HL-60 (cell line): ENCODE data around the gene PCIF1.
A peak's percentile ranks its signal among the peaks of the same experiment; 100 is the strongest.

Source experiments
- DNase-seq, 2 experiments: peaks; one replicate each; pipeline ENCODE4 v3.0.0-alpha.2; 2010 to 2020; ENCODE audit warnings: low read depth in 1 of 2, low spot score in 1 of 2
- H3K27ac ChIP-seq: fragments of 250-450 bp; sonication (Bioruptor Pico); replicated peaks from 2 replicates; pipeline ENCODE4 v1.5.1; 2020; ENCODE audit warnings: mild to moderate bottlenecking, moderate library complexity
- H3K27me3 ChIP-seq: fragments of 250-450 bp; sonication (Bioruptor Pico); 2 replicates; pipeline ENCODE4 v1.5.1; 2021; ENCODE audit warnings: mild to moderate bottlenecking, moderate library complexity; ENCODE audit not compliant: insufficient read depth, poor library complexity, severe bottlenecking
- H3K4me3 ChIP-seq: replicated peaks from 2 replicates; pipeline ENCODE4 v1.5.1; 2011; ENCODE audit warnings: mild to moderate bottlenecking, control low read depth, low read length; ENCODE audit not compliant: insufficient read depth
- CTCF ChIP-seq: IDR thresholded peaks from one replicate; pipeline ENCODE4 v1.5.1; 2011; ENCODE audit warnings: low read length, control low read depth, inconsistent platforms; ENCODE audit not compliant: insufficient read depth
- GABPA ChIP-seq: IDR thresholded peaks from 2 replicates; pipeline ENCODE4 v1.6.1; 2012; ENCODE audit warnings: low read depth
- POLR2AphosphoS5 ChIP-seq: IDR thresholded peaks from 2 replicates; pipeline ENCODE4 v1.6.1; 2012; ENCODE audit warnings: low read depth
- REST ChIP-seq: IDR thresholded peaks from 2 replicates; pipeline ENCODE4 v1.6.1; 2012; ENCODE audit warnings: low read depth; ENCODE audit not compliant: insufficient replicate concordance
- SPI1 ChIP-seq: IDR thresholded peaks from 2 replicates; pipeline ENCODE4 v1.6.1; 2012; ENCODE audit warnings: low read depth, mild to moderate bottlenecking, borderline replicate concordance

Gene PCIF1

GRCh38 chr20:45904583-45905504 lies 29.6 kb upstream of the PCIF1 start:
- Histone ChIP-seq H3K27me3 (no peaks in the 10 kb centered on the region), H3K27ac (peak overlapping the region; percentile 58), H3K4me3 (no peak overlapping the region)
- peak in 1 of 2 experiments; percentile 38 for DNase-seq
- TF ChIP-seq GABPA: no peak

- TF ChIP-seq POLR2AphosphoS5 (no peak), REST (no peak)
- Histone ChIP-seq H3K27ac (peak overlapping the region; percentile 58; the same call in 1 of the 2 replicates), H3K4me3 (no peak overlapping the region), H3K27me3 (no peaks in the 10 kb centered on the region)
- no peak for DNase-seq
These were observed 28.9 kb upstream of the PCIF1 start for GRCh38 chr20:45905505-45906079.

- DNase-seq: no peak
- no peak overlapping the region for H3K27ac ChIP-seq
These were observed 27.1 kb upstream of the PCIF1 start for GRCh38 chr20:45907219-45907948.

GRCh38 chr20:45908084-45908483 lies 26.4 kb upstream of the PCIF1 start:
- no peak for DNase-seq
- H3K27me3 ChIP-seq: no peaks in the 10 kb centered on the region
- TF ChIP-seq CTCF (no peak), GABPA (no peak), SPI1 (no peak), POLR2AphosphoS5 (no peak), REST (no peak)
- H3K27ac ChIP-seq: no peak overlapping the region
- no peak overlapping the region for H3K4me3 ChIP-seq

More at GRCh38 chr20:45907219-45907948, 27.1 kb upstream of the PCIF1 start:
- TF ChIP-seq SPI1: no peak
- Histone ChIP-seq H3K27me3 (no peaks in the 10 kb centered on the region), H3K4me3 (no peak overlapping the region)

GRCh38 chr20:45909336-45909808 lies 25.1 kb upstream of the PCIF1 start:
- TF ChIP-seq CTCF (no peak), POLR2AphosphoS5 (no peak), SPI1 (no peak), GABPA (no peak), REST (no peak)
- DNase-seq: no peak
- peak overlapping the region; percentile 68 for H3K27ac ChIP-seq

More at GRCh38 chr20:45909336-45909808, 25.1 kb upstream of the PCIF1 start:
- no peaks in the 10 kb centered on the region for H3K27me3 ChIP-seq
- no peak overlapping the region for H3K4me3 ChIP-seq
